Thoracic aorta (tissue), 2 donors: ENCODE measurements around the gene AQP6. TPM values are rescaled to one million over a fixed set of nuclear protein-coding genes. Genes with fewer than 3 reads are reported as not detected.

Experiments
- ATAC-seq: fragments of 150-250 bp; one replicate; pipeline ENCODE4 v1.8.0; 2017; ENCODE audit warnings: low read depth; ENCODE audit not compliant: insufficient number of reproducible peaks, low FRiP score
- DNase-seq: peaks from one replicate; pipeline ENCODE4 v3.0.0-alpha.2; 2020; ENCODE audit warnings: low spot score
- H3K27ac ChIP-seq, 2 donors: fragments of 200-600 bp; sonication (generic); 1 replicate in 1 of 2; 2 replicates in 1 of 2; pipeline ENCODE4 v1.5.1; 2016; ENCODE audit warnings: mild to moderate bottlenecking in 2 of 2, moderate library complexity in 2 of 2
- H3K27me3 ChIP-seq: fragments of 200-600 bp; sonication (generic); replicated peaks from 2 replicates; pipeline ENCODE4 v1.6.0; 2016; ENCODE audit warnings: mild to moderate bottlenecking; ENCODE audit not compliant: insufficient read depth
- H3K36me3 ChIP-seq: fragments of 200-600 bp; sonication (generic); one replicate; pipeline ENCODE4 v1.5.1; 2016
- H3K4me1 ChIP-seq, 2 donors: fragments of 200-600 bp; sonication (generic); 1 replicate in 1 of 2; 2 replicates in 1 of 2; pipeline versions ENCODE4 v1.5.1 to v1.6.0; 2016; ENCODE audit warnings: low read depth in 2 of 2, mild to moderate bottlenecking in 1 of 2; ENCODE audit not compliant: control insufficient read depth in 1 of 2
- H3K4me3 ChIP-seq: fragments of 200-600 bp; sonication (generic); 2 replicates; pipeline ENCODE4 v1.5.1; 2016; ENCODE audit warnings: mild to moderate bottlenecking
- H3K9me3 ChIP-seq: fragments of 200-600 bp; sonication (generic); 2 replicates; pipeline ENCODE4 v1.5.1; 2016
- CTCF ChIP-seq: fragments of 200-600 bp; sonication (generic); IDR thresholded peaks from one replicate; pipeline ENCODE4 v1.5.1; 2019; ENCODE audit warnings: antibody characterized with exemption
- total RNA-seq, 2 donors: library from RNA; depleted of rRNA; stranded (reverse); fragments of >200 nt; gene quantifications; one replicate each; pipeline versions ENCODE4 v1.1.0 to v1.2.3, GENCODE V29; 2016

AQP6 gene
- total RNA-seq, 2 donors from 2014 or later = not detected

DNA sequence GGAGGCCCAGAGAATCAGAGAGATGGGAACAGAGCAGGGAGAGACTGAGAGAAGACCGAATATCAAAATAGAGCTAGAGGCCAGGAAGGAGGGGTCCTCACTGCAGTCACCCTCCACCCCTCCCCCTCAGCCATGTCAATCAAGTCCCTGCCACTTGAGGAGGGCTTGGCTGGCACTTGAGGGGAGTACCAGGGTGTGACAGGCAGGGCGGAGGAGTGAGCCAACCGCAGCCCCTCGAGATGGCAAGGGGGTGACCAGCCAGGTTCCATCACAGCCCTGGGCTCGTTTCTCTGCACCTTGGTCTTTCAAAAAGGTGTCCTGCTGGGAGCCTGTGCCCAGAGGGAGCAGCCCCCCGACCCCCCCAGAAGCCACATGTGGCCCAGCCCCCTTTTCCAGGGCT lies 6.9 kb upstream of the AQP6 start:
- no peaks in the 10 kb centered on the region for H3K9me3 ChIP-seq
- no peak for ATAC-seq
- no peak overlapping the region for H3K27ac ChIP-seq
- H3K4me1 ChIP-seq = peaks cover 8 to 23% of the 10 kb centered on the region in 2 donors
- no peak for DNase-seq
- TF ChIP-seq CTCF = no peak
- H3K36me3 ChIP-seq = no peaks in the 10 kb centered on the region
- no peaks in the 10 kb centered on the region for H3K27me3 ChIP-seq
- no peak overlapping the region for H3K4me3 ChIP-seq

DNA sequence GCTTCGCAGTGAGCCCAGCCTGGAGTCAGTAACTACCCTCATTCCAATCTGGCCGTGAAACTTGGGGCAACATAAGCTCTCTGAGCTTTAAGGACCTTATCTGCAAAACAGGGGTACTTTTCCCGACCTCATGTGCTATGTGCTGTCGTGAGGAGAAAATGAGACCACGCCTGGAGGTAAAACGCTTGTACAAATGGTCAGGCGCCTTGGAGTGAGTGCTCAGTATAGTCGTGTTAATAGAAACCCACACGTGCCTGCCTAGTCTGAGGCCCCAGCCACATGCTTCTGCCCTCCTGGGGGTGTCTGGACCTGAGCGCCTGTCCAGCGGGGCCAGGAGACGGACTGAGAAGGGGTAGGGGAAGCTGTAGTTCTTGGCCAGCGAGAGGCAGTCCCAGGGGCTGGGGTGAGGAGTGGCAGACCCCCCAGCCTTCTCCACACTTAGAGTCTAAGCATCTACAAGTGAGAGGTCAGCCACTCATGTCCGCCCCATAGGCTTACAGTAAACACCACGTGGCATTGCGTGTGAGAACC lies 6.2 kb upstream of the AQP6 start:
- Histone ChIP-seq H3K4me3 (no peak overlapping the region), H3K4me1 (peaks cover 5 to 17% of the 10 kb centered on the region in 2 donors), H3K9me3 (no peaks in the 10 kb centered on the region), H3K36me3 (no peaks in the 10 kb centered on the region), H3K27ac (no peak overlapping the region), H3K27me3 (no peaks in the 10 kb centered on the region)
- DNase-seq = no peak
- ATAC-seq = no peak
- no peak for TF ChIP-seq CTCF

DNA sequence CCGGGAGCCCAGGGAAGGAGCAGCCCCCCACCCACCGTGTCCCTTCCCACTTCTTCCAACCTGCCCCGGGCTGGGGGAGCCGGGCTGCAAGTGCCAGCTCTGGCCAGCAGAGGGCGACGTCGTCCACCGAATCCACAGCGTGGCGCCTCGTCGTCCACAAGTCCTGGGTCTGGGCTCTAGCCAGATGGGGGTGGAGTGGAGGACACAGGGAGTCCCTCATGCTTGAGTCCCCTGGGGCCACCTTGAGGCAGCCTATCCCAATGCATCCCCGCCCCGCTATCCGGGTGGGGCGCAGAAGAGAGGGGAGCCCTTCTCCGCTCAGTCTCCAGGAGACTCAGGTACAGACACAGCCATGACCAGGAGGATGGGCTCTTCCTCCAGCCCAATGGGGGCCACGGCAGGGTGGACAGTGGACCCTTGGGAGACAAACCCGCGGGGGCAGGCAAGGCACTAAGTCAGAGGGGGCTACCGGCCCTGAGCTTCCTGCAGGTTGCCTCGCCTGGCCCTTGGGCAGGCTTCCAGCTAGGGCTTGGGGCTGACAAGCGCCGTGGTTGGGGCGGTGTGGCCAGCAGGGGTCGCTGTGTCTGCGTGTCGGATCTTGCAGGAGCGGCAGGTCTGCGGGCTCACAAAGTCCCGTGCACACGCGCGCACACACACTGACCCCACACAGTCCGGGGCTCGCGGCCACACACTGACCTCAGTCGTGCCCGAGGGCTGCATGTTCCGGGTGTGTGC lies 5.5 kb upstream of the AQP6 start:
- peak overlapping the region; percentile 54 for H3K4me3 ChIP-seq
- no peaks in the 10 kb centered on the region for H3K9me3 ChIP-seq
- ATAC-seq = no peak
- peak; percentile 84 for TF ChIP-seq CTCF
- H3K27me3 ChIP-seq = no peaks in the 10 kb centered on the region
- no peaks in the 10 kb centered on the region for H3K36me3 ChIP-seq
- H3K27ac ChIP-seq = no peak overlapping the region
- H3K4me1 ChIP-seq = peaks cover 5 to 15% of the 10 kb centered on the region in 2 donors
- DNase-seq = peak; percentile 66

DNA sequence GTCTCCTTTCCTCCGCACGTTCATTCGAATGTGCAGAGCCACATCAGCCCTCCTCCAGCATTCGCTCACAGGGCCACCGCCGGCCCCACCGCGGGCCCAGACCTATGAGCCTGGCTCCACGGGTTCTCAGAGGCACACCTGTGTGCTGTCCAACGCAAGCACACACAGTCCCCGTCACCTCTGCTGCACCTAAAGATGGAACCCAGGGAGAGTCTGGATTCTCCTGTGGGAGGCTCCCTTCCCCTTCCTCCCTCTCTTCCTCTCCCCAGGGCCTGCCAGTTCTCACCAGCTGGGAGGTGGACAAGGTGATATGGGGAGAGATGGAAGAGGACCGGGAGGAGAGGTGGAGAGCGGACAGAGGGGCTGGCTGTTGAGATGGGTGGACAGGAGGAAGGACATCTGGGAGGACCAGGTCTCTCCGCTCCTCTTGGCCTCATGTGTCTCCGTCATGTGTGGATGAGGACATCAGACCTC lies 4.9 kb upstream of the AQP6 start:
- Histone ChIP-seq H3K4me1 (peaks cover under 1 to 11% of the 10 kb centered on the region in 2 donors), H3K9me3 (no peaks in the 10 kb centered on the region), H3K27me3 (no peaks in the 10 kb centered on the region), H3K36me3 (no peaks in the 10 kb centered on the region), H3K4me3 (peak overlapping the region; percentile 54), H3K27ac (no peak overlapping the region)
- no peak for TF ChIP-seq CTCF
- no peak for DNase-seq
- ATAC-seq = no peak

DNA sequence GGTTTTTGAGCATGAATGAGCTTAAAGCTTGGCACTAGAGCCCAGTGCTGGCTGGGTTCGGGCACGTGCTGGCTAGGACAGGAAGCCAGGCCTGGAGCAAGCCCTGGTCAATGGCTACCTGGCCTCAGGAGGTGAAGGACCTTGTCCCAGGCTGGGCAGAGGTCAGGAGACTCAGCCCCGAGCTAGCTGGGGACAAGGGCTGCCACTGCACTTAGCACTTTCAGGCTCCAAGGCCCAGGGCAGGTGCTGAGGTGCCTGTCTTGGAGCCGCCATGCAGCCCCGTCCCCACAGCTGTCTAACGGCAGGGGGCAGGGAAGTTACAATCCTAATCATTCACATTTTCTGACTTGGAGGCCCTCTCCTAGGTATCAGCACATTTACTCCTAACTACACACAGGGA lies 4.3 kb upstream of the AQP6 start:
- no peak for TF ChIP-seq CTCF
- H3K36me3 ChIP-seq = no peaks in the 10 kb centered on the region
- DNase-seq (no peak), ATAC-seq (no peak)
- H3K9me3 ChIP-seq = no peaks in the 10 kb centered on the region
- peaks cover 0 to 17% of the 10 kb centered on the region in 2 donors for H3K4me1 ChIP-seq
- no peak overlapping the region for H3K4me3 ChIP-seq
- H3K27ac ChIP-seq = no peak overlapping the region
- H3K27me3 ChIP-seq = no peaks in the 10 kb centered on the region
